Activated CD8-positive, alpha-beta T cell treated with anti-CD3 and anti-CD28 coated beads, Interleukin-2, amount 10 ng/mL, durations not matched to agents 7 days and 5 days (primary cell): ENCODE data around the gene PCDH9. TPM values are rescaled to one million over a fixed set of nuclear protein-coding genes. Genes with fewer than 3 reads are reported as not detected.
"Not testable (repeated sequence)": the region's sequence is repeated elsewhere in the genome, so short reads cannot be mapped to it uniquely, and the experiment has no call there.

ENCODE experiments used
- ATAC-seq: fragments of 150-1000 bp; cut with Tn5 transposase; one replicate; pipeline ENCODE4 v1.10.0; 2021; ENCODE audit warnings: moderate library complexity
- CTCF ChIA-PET: fragments of 350-600 bp; sonication (Branson Sonifier 250); formaldehyde crosslinking; loops from one replicate; lab custom pipeline; 2021; ENCODE audit warnings: antibody characterized with exemption; lab: Charles Lee
- POLR2A ChIA-PET: fragments of 350-600 bp; sonication (Branson Sonifier 250); formaldehyde crosslinking; loops from one replicate; lab custom pipeline; 2021; ENCODE audit warnings: antibody characterized with exemption; lab: Charles Lee
- DNase-seq: peaks from one replicate; pipeline ENCODE4 v3.0.0-alpha.2; 2020
- H3K27ac Mint-ChIP-seq: one replicate; pipeline ENCODE4 v1.8.0; 2021; ENCODE audit warnings: mild to moderate bottlenecking, mixed read lengths
- H3K27me3 Mint-ChIP-seq: one replicate; pipeline ENCODE4 v1.8.0; 2021; ENCODE audit warnings: low read depth, mixed read lengths
- H3K36me3 Mint-ChIP-seq: one replicate; pipeline ENCODE4 v1.8.0; 2021; ENCODE audit warnings: low read depth, mixed read lengths
- H3K4me1 Mint-ChIP-seq: one replicate; pipeline ENCODE4 v1.8.0; 2021; ENCODE audit warnings: low read depth, mixed read lengths
- H3K4me3 Mint-ChIP-seq: one replicate; pipeline ENCODE4 v1.8.0; 2021; ENCODE audit warnings: mild to moderate bottlenecking, mixed read lengths
- H3K9me3 Mint-ChIP-seq: one replicate; pipeline ENCODE4 v1.8.0; 2022; ENCODE audit warnings: mixed read lengths; ENCODE audit not compliant: insufficient read depth
- total RNA-seq, 2 experiments: library from RNA; stranded (reverse); gene quantifications; one replicate each; pipeline ENCODE4 v1.2.3, GENCODE V29; 2021

The PCDH9 gene
- total RNA-seq, 2 experiments from 2014 or later: 0.08 to 0.13 TPM

DNA sequence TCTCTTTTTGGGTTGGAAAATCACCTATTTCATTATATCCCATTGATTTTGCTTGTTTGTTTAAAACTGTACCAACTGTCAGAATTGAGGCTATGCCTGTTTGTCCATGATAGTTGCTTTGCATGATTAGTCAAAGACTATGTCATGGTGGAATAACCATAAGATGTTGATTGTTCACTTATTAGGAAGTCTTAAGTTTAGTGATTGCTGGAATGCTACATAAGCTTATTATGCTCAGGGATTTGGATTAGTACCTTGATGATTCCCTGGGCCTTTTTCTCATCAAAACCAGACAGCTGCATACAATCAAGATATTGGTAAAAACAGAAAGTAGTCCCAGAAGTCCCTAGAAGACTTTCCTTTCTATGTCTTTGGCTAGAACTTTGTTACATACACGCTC lies 954.7 kb downstream of the PCDH9 start:
- ChIA-PET CTCF (no interaction called here), POLR2A (no interaction called here)
- H3K27me3 Mint-ChIP-seq: no peaks in the 10 kb centered on the region
- peaks cover 4% of the 10 kb centered on the region for H3K9me3 Mint-ChIP-seq
- ATAC-seq (no peak), DNase-seq (no peak)
- H3K4me1 Mint-ChIP-seq: no peaks in the 10 kb centered on the region
- H3K4me3 Mint-ChIP-seq: no peak overlapping the region
- no peaks in the 10 kb centered on the region for H3K36me3 Mint-ChIP-seq
- H3K27ac Mint-ChIP-seq: no peak overlapping the region

DNA sequence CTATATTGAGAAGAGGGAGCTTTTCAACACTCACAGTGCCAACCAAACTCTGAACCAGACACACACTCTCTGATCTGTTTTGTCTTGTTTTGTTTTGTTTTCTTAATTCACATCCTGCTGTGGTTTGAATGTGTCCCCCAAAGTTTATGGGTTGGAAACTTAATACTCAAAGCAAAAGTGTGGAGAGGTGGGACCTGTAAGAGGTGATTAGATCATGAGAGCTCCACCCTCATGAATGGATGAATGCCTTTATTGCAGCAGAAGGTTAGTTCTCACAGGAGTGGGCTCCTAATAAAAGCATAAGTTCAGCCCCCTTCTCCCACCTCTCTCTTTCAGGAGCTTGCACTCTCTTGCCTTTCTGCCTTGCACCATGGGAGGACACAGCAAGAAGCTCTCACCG lies 957.1 kb downstream of the PCDH9 start:
- Mint-ChIP-seq H3K36me3 (no peaks in the 10 kb centered on the region), H3K9me3 (peaks cover 3% of the 10 kb centered on the region), H3K4me3 (no peak overlapping the region), H3K27ac (no peak overlapping the region), H3K27me3 (no peaks in the 10 kb centered on the region), H3K4me1 (no peaks in the 10 kb centered on the region)
- no peak for DNase-seq
- ChIA-PET CTCF (no interaction called here), POLR2A (no interaction called here)
- ATAC-seq: no peak

DNA sequence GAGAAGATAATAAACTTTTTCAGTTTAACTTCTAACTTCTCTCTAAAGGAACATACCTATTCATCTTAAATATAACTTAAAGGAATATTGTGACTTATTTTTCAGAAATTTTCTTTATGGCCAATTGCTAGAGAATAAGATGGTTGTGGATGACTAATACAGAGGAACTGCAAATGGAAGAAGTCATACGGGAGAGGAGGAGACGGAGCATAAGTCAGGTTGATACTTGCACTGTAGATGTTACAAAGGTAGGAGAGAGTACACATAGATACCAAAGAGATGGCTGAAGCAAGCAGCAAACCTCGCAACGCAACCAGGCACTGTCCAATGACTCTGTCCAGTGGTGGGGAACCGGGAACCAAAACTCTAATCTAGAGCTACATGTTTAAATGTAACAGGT lies 963.4 kb downstream of the PCDH9 start:
- Mint-ChIP-seq H3K36me3 (no peaks in the 10 kb centered on the region), H3K4me1 (no peaks in the 10 kb centered on the region), H3K4me3 (no peak overlapping the region), H3K27me3 (no peaks in the 10 kb centered on the region), H3K27ac (no peak overlapping the region), H3K9me3 (peaks cover 3% of the 10 kb centered on the region)
- DNase-seq (no peak), ATAC-seq (no peak)
- ChIA-PET POLR2A (no interaction called here), CTCF (no interaction called here)

DNA sequence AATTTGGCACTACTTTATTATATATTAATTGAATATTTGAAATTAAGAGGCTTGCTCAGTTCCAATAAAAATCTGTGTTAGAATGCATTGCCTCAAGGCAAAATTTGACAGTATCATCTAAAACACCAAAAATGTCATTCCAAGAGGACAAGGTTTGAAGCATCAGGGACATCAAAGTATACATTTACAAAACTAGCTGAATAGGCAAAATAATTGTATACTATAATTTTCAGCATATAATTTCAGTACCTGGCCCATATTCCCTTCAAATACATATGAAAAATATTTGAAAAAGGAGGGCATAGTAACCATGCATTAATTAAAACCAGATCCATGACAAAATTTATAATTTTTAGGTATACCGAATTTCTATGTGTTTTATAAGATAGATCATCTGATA lies 963.8 kb downstream of the PCDH9 start:
- ATAC-seq (no peak), DNase-seq (no peak)
- ChIA-PET CTCF (no interaction called here), POLR2A (no interaction called here)
- no peaks in the 10 kb centered on the region for H3K4me1 Mint-ChIP-seq
- no peaks in the 10 kb centered on the region for H3K27me3 Mint-ChIP-seq
- H3K4me3 Mint-ChIP-seq: no peak overlapping the region
- H3K9me3 Mint-ChIP-seq: peaks cover 3% of the 10 kb centered on the region
- no peak overlapping the region for H3K27ac Mint-ChIP-seq
- no peaks in the 10 kb centered on the region for H3K36me3 Mint-ChIP-seq

DNA sequence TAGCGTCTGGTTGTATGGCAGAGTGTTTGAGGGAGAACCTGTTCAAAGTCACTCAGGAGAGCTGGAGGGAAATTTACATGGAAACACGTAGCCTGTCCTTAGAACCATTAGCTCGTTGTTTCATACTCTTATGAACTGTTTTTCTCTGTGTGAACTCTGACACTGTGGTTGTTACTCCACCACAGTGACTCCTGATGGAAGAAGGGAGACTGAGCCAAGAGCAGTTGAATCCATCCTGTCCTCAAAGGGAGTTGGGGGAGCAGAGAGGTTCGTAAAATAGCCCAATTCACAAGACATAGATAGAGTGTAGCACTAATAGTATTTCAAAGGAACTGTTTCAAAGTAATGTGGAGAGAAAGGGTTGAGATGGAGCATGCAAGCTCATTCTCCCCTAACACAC lies 964.8 kb downstream of the PCDH9 start:
- Mint-ChIP-seq H3K9me3 (peaks cover 3% of the 10 kb centered on the region), H3K27me3 (no peaks in the 10 kb centered on the region), H3K36me3 (no peaks in the 10 kb centered on the region), H3K4me1 (no peaks in the 10 kb centered on the region), H3K4me3 (no peak overlapping the region), H3K27ac (no peak overlapping the region)
- ATAC-seq: no peak
- no peak for DNase-seq
- ChIA-PET POLR2A (no interaction called here), CTCF (no interaction called here)

DNA sequence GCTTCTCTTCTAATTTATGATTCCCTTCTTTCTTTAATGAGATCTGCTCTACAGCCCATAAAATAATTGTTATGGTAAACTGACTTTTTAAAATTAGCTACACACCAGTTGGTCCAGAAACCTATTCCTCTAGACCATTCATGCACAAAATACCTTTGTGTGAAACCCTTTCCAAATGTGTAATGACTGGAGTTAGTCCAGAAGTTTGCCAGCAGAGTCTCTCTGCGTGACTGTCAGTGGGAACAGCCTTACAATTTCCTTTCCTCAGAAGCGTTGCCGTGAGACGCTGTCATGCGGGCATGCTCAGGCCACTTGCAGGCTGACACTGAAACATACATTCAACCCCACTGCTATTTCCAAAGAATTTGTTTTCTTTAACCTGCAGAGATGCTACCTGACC lies 965.2 kb downstream of the PCDH9 start:
- ATAC-seq (no peak), DNase-seq (no peak)
- peaks cover 3% of the 10 kb centered on the region for H3K9me3 Mint-ChIP-seq
- ChIA-PET POLR2A (no interaction called here), CTCF (no interaction called here)
- H3K27me3 Mint-ChIP-seq: no peaks in the 10 kb centered on the region
- no peak overlapping the region for H3K27ac Mint-ChIP-seq
- no peaks in the 10 kb centered on the region for H3K36me3 Mint-ChIP-seq
- H3K4me3 Mint-ChIP-seq: no peak overlapping the region
- no peaks in the 10 kb centered on the region for H3K4me1 Mint-ChIP-seq

DNA sequence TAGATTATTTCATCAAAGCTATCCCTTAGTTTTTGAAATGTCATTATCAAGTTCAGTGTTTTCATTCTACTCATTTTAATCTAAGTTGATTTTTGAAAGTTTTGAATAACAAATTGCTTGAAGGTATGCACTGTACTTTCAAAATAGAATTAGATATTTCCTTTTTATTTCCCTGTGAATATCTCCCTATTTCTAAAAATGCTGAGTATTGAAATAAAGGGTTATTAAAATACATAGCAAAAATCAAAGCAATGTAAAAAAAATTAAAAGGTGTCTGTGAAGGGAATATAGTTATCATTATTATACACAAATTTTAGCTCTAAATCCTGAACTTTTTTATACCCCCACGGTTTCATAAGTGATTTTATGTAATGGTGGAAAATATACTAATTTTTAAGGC lies 967.8 kb downstream of the PCDH9 start:
- ChIA-PET CTCF (no interaction called here), POLR2A (no interaction called here)
- H3K27me3 Mint-ChIP-seq: no peaks in the 10 kb centered on the region
- no peaks in the 10 kb centered on the region for H3K4me1 Mint-ChIP-seq
- no peak overlapping the region for H3K4me3 Mint-ChIP-seq
- no peak for DNase-seq
- no peak for ATAC-seq
- no peaks in the 10 kb centered on the region for H3K9me3 Mint-ChIP-seq
- H3K36me3 Mint-ChIP-seq: no peaks in the 10 kb centered on the region
- no peak overlapping the region for H3K27ac Mint-ChIP-seq

DNA sequence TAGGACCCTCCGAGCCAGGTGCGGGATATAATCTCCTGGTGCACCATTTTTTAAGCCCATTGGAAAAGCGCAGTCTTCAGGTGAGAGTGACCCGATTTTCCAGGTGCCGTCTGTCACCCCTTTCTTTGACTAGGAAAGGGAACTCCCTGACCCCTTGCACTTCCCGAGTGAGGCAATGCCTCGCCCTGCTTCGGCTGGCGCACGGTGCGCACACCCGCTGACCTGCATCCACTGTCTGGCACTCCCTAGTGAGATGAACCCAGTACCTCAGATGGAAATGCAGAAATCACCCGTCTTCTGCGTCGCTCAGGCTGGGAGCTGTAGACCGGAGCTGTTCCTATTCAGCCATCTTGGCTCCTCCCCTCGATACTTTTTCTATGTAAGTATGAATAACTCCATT lies 970.7 kb downstream of the PCDH9 start:
- H3K9me3 Mint-ChIP-seq, H3K27me3 Mint-ChIP-seq, H3K36me3 Mint-ChIP-seq, H3K4me1 Mint-ChIP-seq, DNase-seq, POLR2A ChIA-PET, CTCF ChIA-PET, ATAC-seq, H3K27ac Mint-ChIP-seq, H3K4me3 Mint-ChIP-seq: not testable (repeated sequence)
